ENCODE results near the gene ARL13B. TPM values are rescaled to one million over a fixed set of nuclear protein-coding genes. Genes with fewer than 3 reads are reported as not detected.
"Not testable (repeated sequence)": the region's sequence is repeated elsewhere in the genome, so short reads cannot be mapped to it uniquely, and the experiment has no call there.

Gene ARL13B
- polyA plus RNA-seq, 3 donors, result 17.3 to 19.8 (median 18.5) TPM

GRCh38 chr3:94080552-94080951 is 100.6 kb downstream of the ARL13B start:
- not testable (repeated sequence) for DNase-seq (ENCODE audit: extremely low read depth in 1 of 11, low read depth in 9 of 11, low spot score in 4 of 11)

GRCh38 chr3:94081884-94082283 is 101.9 kb downstream of the ARL13B start:
- DNase-seq (ENCODE audit: extremely low read depth in 1 of 11, low read depth in 9 of 11, low spot score in 4 of 11), result no peak

DNA sequence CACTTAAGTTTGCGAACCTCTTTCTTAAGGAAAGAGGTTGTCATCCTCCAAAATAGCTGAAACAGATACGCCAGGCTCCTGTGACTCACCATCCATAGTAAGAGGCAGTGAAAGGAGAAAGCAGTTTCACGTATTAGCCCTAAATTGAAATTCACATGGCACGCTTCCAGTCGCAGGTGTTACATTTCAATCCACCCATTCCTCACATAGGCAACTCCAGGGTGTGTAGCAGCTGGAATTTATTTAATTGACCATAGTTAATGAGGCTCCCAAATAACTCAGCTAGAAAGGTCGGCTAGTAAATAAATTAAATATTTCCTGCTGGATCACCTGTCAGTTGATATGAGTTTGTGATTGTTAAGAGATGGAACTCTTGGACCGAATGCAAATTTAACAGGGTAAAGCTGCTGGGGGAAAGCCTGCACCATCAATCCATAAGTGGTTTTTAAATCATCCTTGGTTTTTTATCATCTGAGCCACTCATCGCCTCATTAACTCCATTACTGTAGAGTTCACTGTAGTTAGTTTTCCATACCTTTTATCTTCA is 102.5 kb downstream of the ARL13B start:
- DNase-seq (ENCODE audit: extremely low read depth in 1 of 11, low read depth in 9 of 11, low spot score in 4 of 11), result peak in 3 of 11 donors; percentile 13 to 30 (median 17)

GRCh38 chr3:94083261-94083660 is 103.3 kb downstream of the ARL13B start:
- no peak for DNase-seq (ENCODE audit: extremely low read depth in 1 of 11, low read depth in 9 of 11, low spot score in 4 of 11)

DNA sequence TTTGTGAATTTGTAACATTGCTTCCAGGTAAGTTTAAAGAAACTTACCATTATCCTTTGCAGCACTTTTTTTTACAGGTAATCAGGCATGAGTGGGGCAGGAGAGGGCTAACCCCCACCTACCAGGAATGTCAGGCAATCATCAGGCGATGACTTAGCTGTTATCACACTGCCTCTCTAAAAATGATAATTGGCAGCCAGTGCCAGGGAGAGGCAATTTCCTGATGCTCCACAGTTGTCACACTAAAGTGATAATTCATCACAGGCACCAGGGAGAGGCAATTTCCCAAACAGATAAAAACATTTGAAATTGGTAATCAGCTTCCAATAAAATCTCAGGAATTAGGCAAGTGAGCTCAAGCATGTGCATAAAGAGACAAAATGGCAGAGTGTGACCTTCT is 109.2 kb downstream of the ARL13B start:
- DNase-seq (ENCODE audit: extremely low read depth in 1 of 11, low read depth in 9 of 11, low spot score in 4 of 11), result no peak

- no peak for DNase-seq (ENCODE audit: extremely low read depth in 1 of 11, low read depth in 9 of 11, low spot score in 4 of 11)
These were observed 112.1 kb downstream of the ARL13B start for GRCh38 chr3:94092086-94092485.

DNA sequence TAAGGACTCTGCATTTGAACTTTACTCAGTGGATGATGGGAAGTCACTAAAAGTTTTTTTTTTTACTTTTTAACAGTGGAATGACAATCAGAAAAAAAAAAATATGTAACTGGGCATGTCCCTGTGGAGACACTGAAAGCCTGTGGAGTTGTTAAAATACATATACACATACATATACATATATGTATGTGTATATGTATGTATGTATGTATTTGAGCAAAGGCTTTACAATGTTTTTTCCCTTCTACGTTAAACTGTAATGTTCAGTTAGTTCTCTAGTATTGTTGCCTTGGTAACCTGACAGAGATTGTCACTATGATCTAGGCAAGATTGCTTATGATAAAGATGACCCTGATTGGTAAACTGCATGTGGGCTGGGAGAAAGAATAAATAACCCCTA is 113.2 kb downstream of the ARL13B start:
- DNase-seq (ENCODE audit: extremely low read depth in 1 of 11, low read depth in 9 of 11, low spot score in 4 of 11), result no peak

DNA sequence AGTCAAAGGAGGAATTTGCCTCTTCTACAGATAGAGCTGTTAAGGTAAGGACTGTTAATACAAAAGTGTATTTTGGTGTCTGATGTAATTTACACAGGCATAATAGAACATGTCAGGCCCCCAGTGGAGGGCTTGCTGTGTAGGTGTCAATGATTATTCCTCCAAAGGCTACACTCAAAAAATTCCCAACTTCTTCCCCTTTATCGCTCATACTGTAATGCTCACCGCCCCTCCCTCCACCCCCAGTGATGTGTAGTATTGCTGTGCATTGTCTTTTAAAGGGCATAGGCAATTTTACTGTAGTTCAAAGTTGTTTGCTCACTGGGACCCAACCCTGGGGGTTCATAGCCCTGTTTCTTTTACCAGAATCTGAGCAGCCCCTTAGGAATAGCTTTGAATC is 115.2 kb downstream of the ARL13B start:
- DNase-seq (ENCODE audit: extremely low read depth in 1 of 11, low read depth in 9 of 11, low spot score in 4 of 11), result no peak

DNA sequence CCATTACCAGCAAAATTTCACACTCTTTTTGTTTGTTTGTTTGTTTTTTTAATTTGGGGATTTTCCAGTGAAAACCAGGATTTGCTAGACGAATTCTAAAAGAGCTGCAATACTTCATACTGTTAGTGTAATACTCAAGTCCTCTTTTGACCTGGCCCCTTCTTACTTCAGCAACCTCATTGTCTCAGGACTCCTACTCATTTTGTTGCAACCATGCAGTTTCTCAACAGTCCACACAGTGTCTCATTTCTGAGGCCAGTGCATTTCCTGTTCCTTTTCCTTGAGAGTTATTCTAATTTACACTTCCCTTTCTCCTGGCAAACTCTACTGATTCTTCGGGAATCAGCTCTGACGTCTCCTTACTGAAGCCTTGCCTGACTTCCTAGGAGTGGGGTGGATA is 118.5 kb downstream of the ARL13B start:
- no peak for DNase-seq (ENCODE audit: extremely low read depth in 1 of 11, low read depth in 9 of 11, low spot score in 4 of 11)

- no peak for DNase-seq (ENCODE audit: extremely low read depth in 1 of 11, low read depth in 9 of 11, low spot score in 4 of 11)
These were observed 119.4 kb downstream of the ARL13B start for GRCh38 chr3:94099311-94099710.

DNA sequence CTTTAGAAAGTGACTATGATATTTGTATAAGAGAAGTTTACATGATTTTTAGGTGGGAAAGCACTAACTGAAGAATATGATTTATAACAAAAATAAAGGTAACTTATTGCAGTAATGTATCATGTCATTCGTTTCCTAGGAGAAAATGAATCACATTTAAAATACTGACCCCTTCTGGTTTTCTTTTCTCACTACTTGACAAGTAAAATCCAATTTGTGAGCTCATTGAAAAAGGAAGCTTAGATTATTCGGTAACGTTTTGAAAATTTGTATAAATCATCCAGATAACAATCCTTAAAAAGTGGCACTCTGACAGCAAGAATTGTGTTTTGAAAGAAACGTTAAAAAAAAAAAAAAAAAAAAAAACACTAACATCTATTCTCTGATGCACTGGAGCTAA is 121.9 kb downstream of the ARL13B start:
- no peak for DNase-seq (ENCODE audit: extremely low read depth in 1 of 11, low read depth in 9 of 11, low spot score in 4 of 11)

Other genes starting within 250 kb of the ARL13B start
- 10 to 100 TPM; 37.3 to 46.7 (median 41.7) TPM for gene PROS1, start 6.3 kb upstream of the ARL13B start, polyA plus RNA-seq (ENCODE audit: insufficient read length in 3 of 3)
- under 1 TPM in 2 of 3 donors, not detected in 1; 0.29 to 0.35 TPM for gene STX19, start 48.4 kb downstream of the ARL13B start, polyA plus RNA-seq (ENCODE audit: insufficient read length in 3 of 3)
- gene DHFR2, start 82.8 kb downstream of the ARL13B start, polyA plus RNA-seq (ENCODE audit: insufficient read length in 3 of 3), result 10 to 100 TPM in 2 of 3 donors, 1 to 10 TPM in 1; 9.6 to 11.1 (median 10.4) TPM
- 10 to 100 TPM; 10.9 to 14.8 (median 12.5) TPM for gene NSUN3, start 82.9 kb downstream of the ARL13B start, polyA plus RNA-seq (ENCODE audit: insufficient read length in 3 of 3)

Measured in renal cortex interstitium (tissue), 11 donors.